KMS-11 (cell line): ENCODE results near the gene BZW2.

Experiments
- H2AFZ ChIP-seq: fragments of 200-600 bp; sonication (generic); 2 replicates; pipeline ENCODE4 v1.6.1; 2016; ENCODE audit warnings: antibody characterized with exemption, mixed run types, low read depth
- H3K27ac ChIP-seq: fragments of 200-600 bp; sonication (generic); 2 replicates; pipeline ENCODE4 v1.6.1; 2016; ENCODE audit warnings: mild to moderate bottlenecking, mixed run types
- H3K27me3 ChIP-seq: fragments of 200-600 bp; sonication (generic); 2 replicates; pipeline ENCODE4 v1.6.1; 2017; ENCODE audit warnings: mild to moderate bottlenecking, low read depth, mixed run types, moderate library complexity; ENCODE audit not compliant: insufficient read depth
- H3K36me3 ChIP-seq: fragments of 200-600 bp; sonication (generic); 2 replicates; pipeline ENCODE4 v1.6.1; 2017; ENCODE audit warnings: mild to moderate bottlenecking, mixed run types; ENCODE audit not compliant: insufficient read depth
- H3K4me1 ChIP-seq: fragments of 200-600 bp; sonication (generic); 2 replicates; pipeline ENCODE4 v1.6.1; 2016; ENCODE audit warnings: mild to moderate bottlenecking, low read depth, mixed run types; ENCODE audit not compliant: poor library complexity, severe bottlenecking
- H3K4me2 ChIP-seq: fragments of 200-600 bp; sonication (generic); 2 replicates; pipeline ENCODE4 v1.7.0; 2016; ENCODE audit warnings: mild to moderate bottlenecking, mixed run types
- H3K4me3 ChIP-seq: fragments of 200-600 bp; sonication (generic); IDR thresholded peaks from 2 replicates; pipeline ENCODE4 v1.6.1; 2017; ENCODE audit warnings: low read depth, low read length, mixed read lengths; ENCODE audit not compliant: insufficient read depth
- H3K79me2 ChIP-seq: fragments of 200-600 bp; sonication (generic); 2 replicates; pipeline ENCODE4 v1.6.1; 2016; ENCODE audit warnings: low read depth, mixed run types; ENCODE audit not compliant: insufficient read depth
- H3K9ac ChIP-seq: fragments of 200-600 bp; sonication (generic); 2 replicates; pipeline ENCODE4 v1.6.1; 2016; ENCODE audit warnings: mild to moderate bottlenecking, mixed run types
- H4K20me1 ChIP-seq: fragments of 200-600 bp; sonication (generic); 2 replicates; pipeline ENCODE4 v1.6.1; 2016; ENCODE audit warnings: mild to moderate bottlenecking, mixed run types; ENCODE audit not compliant: insufficient read depth
- TF ChIP-seq, protein P1 (sequence below): fragments of 200-600 bp; sonication (generic); conservative IDR thresholded peaks from 2 replicates; pipeline ENCODE4 v1.6.1; 2017; ENCODE audit warnings: low read depth, mild to moderate bottlenecking, antibody characterized with exemption, low read length, moderate library complexity, mixed read lengths

Gene BZW2

DNA sequence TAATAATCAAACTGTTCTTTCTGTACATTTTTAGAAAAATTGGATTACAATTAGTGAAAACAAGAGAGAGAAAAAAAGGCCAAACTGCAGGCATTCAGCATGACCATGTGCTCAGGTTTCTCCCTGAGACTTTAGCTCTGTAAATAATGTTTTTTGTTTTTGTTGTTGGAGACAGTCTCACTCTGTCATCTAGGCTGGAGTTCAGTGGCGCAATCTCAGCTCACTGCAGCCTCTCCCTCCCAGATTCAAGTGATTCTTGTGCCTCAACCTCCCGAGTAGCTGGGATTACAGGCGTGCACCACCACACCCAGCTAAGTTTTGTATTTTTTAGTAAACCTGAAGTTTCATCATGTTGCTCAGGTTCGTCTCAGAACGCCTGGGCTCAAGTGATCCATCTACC, 23.0 kb downstream of the BZW2 start:
- TF ChIP-seq, protein P1, sequence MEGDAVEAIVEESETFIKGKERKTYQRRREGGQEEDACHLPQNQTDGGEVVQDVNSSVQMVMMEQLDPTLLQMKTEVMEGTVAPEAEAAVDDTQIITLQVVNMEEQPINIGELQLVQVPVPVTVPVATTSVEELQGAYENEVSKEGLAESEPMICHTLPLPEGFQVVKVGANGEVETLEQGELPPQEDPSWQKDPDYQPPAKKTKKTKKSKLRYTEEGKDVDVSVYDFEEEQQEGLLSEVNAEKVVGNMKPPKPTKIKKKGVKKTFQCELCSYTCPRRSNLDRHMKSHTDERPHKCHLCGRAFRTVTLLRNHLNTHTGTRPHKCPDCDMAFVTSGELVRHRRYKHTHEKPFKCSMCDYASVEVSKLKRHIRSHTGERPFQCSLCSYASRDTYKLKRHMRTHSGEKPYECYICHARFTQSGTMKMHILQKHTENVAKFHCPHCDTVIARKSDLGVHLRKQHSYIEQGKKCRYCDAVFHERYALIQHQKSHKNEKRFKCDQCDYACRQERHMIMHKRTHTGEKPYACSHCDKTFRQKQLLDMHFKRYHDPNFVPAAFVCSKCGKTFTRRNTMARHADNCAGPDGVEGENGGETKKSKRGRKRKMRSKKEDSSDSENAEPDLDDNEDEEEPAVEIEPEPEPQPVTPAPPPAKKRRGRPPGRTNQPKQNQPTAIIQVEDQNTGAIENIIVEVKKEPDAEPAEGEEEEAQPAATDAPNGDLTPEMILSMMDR: no peak
- no peak overlapping the region for H3K27ac ChIP-seq
- H3K9ac ChIP-seq: no peak overlapping the region
- no peaks in the 10 kb centered on the region for H3K4me1 ChIP-seq
- H3K27me3 ChIP-seq: no peaks in the 10 kb centered on the region
- peaks cover 11% of the 10 kb centered on the region; the same call in 1 of the 2 replicates for H3K36me3 ChIP-seq
- H4K20me1 ChIP-seq: peaks cover 25% of the 10 kb centered on the region
- no peak overlapping the region for H2AFZ ChIP-seq
- H3K79me2 ChIP-seq: peaks cover 74% of the 10 kb centered on the region
- H3K4me2 ChIP-seq: no peak overlapping the region
- no peak overlapping the region for H3K4me3 ChIP-seq

DNA sequence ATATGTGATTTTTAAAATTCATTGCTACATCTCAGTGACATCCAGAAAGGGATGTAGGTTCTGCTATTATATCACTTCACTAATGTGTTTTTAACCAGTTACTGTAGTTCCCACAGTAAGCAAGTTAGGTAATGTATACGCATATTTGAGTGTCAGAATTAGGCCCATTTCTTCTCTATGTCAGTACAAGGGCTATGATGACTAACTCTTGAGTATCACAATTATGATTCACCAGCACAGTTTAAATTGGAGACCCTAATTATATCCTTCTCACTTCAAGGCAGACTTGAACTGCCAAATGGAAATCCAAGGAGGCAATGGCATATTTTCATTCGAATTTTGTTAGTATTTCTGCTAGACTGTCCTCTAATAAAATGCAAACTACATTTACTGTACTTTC, 23.6 kb downstream of the BZW2 start:
- no peak overlapping the region for H3K4me3 ChIP-seq
- H3K79me2 ChIP-seq: peaks cover 74% of the 10 kb centered on the region
- no peaks in the 10 kb centered on the region for H3K27me3 ChIP-seq
- peaks cover 11% of the 10 kb centered on the region; the same call in 1 of the 2 replicates for H3K36me3 ChIP-seq
- no peak overlapping the region for H3K27ac ChIP-seq
- H3K4me2 ChIP-seq: no peak overlapping the region
- no peak overlapping the region for H3K9ac ChIP-seq
- no peak overlapping the region for H2AFZ ChIP-seq
- no peaks in the 10 kb centered on the region for H3K4me1 ChIP-seq
- TF ChIP-seq, protein P1: no peak
- H4K20me1 ChIP-seq: peaks cover 19% of the 10 kb centered on the region

DNA sequence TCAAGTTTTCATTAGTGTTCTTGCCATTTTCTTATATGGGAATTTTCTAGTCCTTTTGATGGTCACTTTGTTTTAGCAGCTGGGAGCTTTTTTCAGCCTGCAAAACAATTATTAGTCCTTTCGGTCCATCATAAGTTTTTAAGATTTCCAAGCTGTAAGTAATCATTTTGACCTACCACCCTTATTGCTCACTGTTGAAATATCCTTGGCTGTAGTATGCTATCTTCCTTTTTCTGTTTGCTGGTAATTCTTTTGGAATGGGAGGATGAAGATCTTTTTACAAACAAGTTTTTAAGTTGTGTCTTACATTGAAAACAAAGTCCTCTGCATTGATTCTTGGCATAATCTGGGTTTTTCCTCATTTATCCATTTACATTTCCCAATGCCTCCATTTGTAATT, 24.0 kb downstream of the BZW2 start:
- TF ChIP-seq, protein P1: no peak
- peaks cover 71% of the 10 kb centered on the region for H3K79me2 ChIP-seq
- no peak overlapping the region for H3K4me2 ChIP-seq
- H3K4me3 ChIP-seq: no peak overlapping the region
- H4K20me1 ChIP-seq: peaks cover 19% of the 10 kb centered on the region
- H2AFZ ChIP-seq: no peak overlapping the region
- no peak overlapping the region for H3K9ac ChIP-seq
- H3K27ac ChIP-seq: no peak overlapping the region
- H3K27me3 ChIP-seq: no peaks in the 10 kb centered on the region
- peaks cover 11% of the 10 kb centered on the region; the same call in 1 of the 2 replicates for H3K36me3 ChIP-seq
- no peaks in the 10 kb centered on the region for H3K4me1 ChIP-seq

DNA sequence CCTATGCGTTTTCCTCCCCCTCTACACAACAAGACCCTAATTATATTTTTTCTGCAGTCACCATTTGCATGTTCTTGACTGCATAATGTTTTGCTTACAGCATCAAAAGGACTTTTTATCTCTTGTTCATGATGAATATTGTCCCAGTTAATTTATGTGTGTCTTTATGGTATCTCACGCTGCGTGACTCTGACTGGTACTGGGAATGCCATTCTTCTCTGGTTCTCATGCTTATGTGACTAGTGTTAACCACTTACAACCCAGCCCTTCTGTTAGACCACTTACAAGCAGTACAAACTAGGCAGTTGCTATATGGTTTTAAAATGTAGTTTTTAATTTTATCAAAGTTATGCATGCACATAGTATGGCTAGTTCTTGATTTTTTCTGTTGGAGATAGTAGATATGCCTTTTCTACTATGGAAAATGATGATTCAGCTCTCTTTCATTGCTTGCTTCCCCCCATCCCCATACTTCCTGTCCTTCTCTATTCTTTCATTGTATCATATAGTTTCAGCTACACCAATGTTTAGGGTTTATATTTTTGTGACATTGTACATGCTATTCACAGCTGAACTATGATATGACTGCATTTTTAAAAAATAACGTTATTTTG, 24.9 kb downstream of the BZW2 start:
- TF ChIP-seq, protein P1: no peak
- Histone ChIP-seq H3K4me2 (no peak overlapping the region), H2AFZ (no peak overlapping the region), H4K20me1 (peaks cover 12% of the 10 kb centered on the region; the same call in 1 of the 2 replicates), H3K9ac (no peak overlapping the region), H3K4me1 (no peaks in the 10 kb centered on the region), H3K4me3 (no peak overlapping the region), H3K27me3 (no peaks in the 10 kb centered on the region), H3K36me3 (peaks cover 6% of the 10 kb centered on the region; the same call in 1 of the 2 replicates), H3K79me2 (peaks cover 70% of the 10 kb centered on the region; the same call in 1 of the 2 replicates), H3K27ac (no peak overlapping the region)
